ENCODE measurements around the gene PGBD5. TPM values are rescaled to one million over a fixed set of nuclear protein-coding genes. Genes with fewer than 3 reads are reported as not detected.

The PGBD5 gene
- total RNA-seq, 1 experiment from 2014 or later: 1.3 TPM

GRCh38 chr1:230385158-230385450 is 41.0 kb downstream of the PGBD5 start:
- Histone ChIP-seq H3K36me3 (no peaks in the 10 kb centered on the region), H3K27ac (no peak overlapping the region), H3K9me3 (replicated peaks) (no peaks in the 10 kb centered on the region), H3K4me3 (no peak overlapping the region), H3K27me3 (replicated peaks) (no peaks in the 10 kb centered on the region), H3K4me1 (replicated peaks) (no peaks in the 10 kb centered on the region)
- DNase-seq (ENCODE audit: low read depth in 1 of 2, low spot score in 2 of 2): no peak

GRCh38 chr1:230384380-230385157 is 41.6 kb downstream of the PGBD5 start:
- Histone ChIP-seq H3K4me1 (replicated peaks) (no peaks in the 10 kb centered on the region), H3K27ac (no peak overlapping the region), H3K36me3 (no peaks in the 10 kb centered on the region), H3K9me3 (replicated peaks) (0 out of 2 replicates have a peak, but pooled peaks cover 2% of the 10 kb centered on the region), H3K4me3 (no peak overlapping the region), H3K27me3 (replicated peaks) (no peaks in the 10 kb centered on the region)
- no peak for DNase-seq (ENCODE audit: low read depth in 1 of 2, low spot score in 2 of 2)

- no peaks in the 10 kb centered on the region for H3K27me3 ChIP-seq (replicated peaks)
- H3K27ac ChIP-seq: no peak overlapping the region
- H3K9me3 ChIP-seq (replicated peaks): 0 out of 2 replicates have a peak, but pooled peaks cover 2% of the 10 kb centered on the region
- no peak for DNase-seq (ENCODE audit: low read depth in 1 of 2, low spot score in 2 of 2)
- H3K4me1 ChIP-seq (replicated peaks): no peaks in the 10 kb centered on the region
- H3K4me3 ChIP-seq: no peak overlapping the region
- no peaks in the 10 kb centered on the region for H3K36me3 ChIP-seq
These were observed 42.7 kb downstream of the PGBD5 start for GRCh38 chr1:230383425-230383824.

- Histone ChIP-seq H3K27me3 (replicated peaks) (no peaks in the 10 kb centered on the region), H3K36me3 (no peaks in the 10 kb centered on the region), H3K9me3 (replicated peaks) (0 out of 2 replicates have a peak, but pooled peaks cover 2% of the 10 kb centered on the region), H3K27ac (no peak overlapping the region), H3K4me3 (no peak overlapping the region), H3K4me1 (replicated peaks) (no peaks in the 10 kb centered on the region)
- DNase-seq (ENCODE audit: low read depth in 1 of 2, low spot score in 2 of 2): no peak
These were observed 44.1 kb downstream of the PGBD5 start for GRCh38 chr1:230382001-230382491.

- H3K27me3 ChIP-seq (replicated peaks): no peaks in the 10 kb centered on the region
- H3K36me3 ChIP-seq: no peaks in the 10 kb centered on the region
- no peaks in the 10 kb centered on the region for H3K4me1 ChIP-seq (replicated peaks)
- H3K27ac ChIP-seq: no peak overlapping the region
- H3K4me3 ChIP-seq: no peak overlapping the region
- 0 out of 2 replicates have a peak, but pooled peaks cover 2% of the 10 kb centered on the region for H3K9me3 ChIP-seq (replicated peaks)
- DNase-seq (ENCODE audit: low read depth in 1 of 2, low spot score in 2 of 2): no peak
These were observed 44.5 kb downstream of the PGBD5 start for GRCh38 chr1:230381585-230381984.

- Histone ChIP-seq H3K9me3 (replicated peaks) (0 out of 2 replicates have a peak, but pooled peaks cover 2% of the 10 kb centered on the region), H3K36me3 (no peaks in the 10 kb centered on the region), H3K27ac (no peak overlapping the region), H3K4me1 (replicated peaks) (no peaks in the 10 kb centered on the region), H3K4me3 (no peak overlapping the region), H3K27me3 (replicated peaks) (no peaks in the 10 kb centered on the region)
- no peak for DNase-seq (ENCODE audit: low read depth in 1 of 2, low spot score in 2 of 2)
These were observed 45.1 kb downstream of the PGBD5 start for GRCh38 chr1:230381049-230381467.

- Histone ChIP-seq H3K4me3 (no peak overlapping the region), H3K27ac (no peak overlapping the region), H3K27me3 (replicated peaks) (no peaks in the 10 kb centered on the region), H3K36me3 (no peaks in the 10 kb centered on the region), H3K4me1 (replicated peaks) (no peaks in the 10 kb centered on the region), H3K9me3 (replicated peaks) (0 out of 2 replicates have a peak, but pooled peaks cover 2% of the 10 kb centered on the region)
- DNase-seq (ENCODE audit: low read depth in 1 of 2, low spot score in 2 of 2): no peak
These were observed 46.2 kb downstream of the PGBD5 start for GRCh38 chr1:230379928-230380327.

GRCh38 chr1:230379462-230379861 is 46.7 kb downstream of the PGBD5 start:
- Histone ChIP-seq H3K27ac (no peak overlapping the region), H3K9me3 (replicated peaks) (0 out of 2 replicates have a peak, but pooled peaks cover 2% of the 10 kb centered on the region), H3K4me3 (no peak overlapping the region), H3K27me3 (replicated peaks) (no peaks in the 10 kb centered on the region), H3K36me3 (no peaks in the 10 kb centered on the region), H3K4me1 (replicated peaks) (no peaks in the 10 kb centered on the region)
- no peak for DNase-seq (ENCODE audit: low read depth in 1 of 2, low spot score in 2 of 2)

- H3K4me3 ChIP-seq: no peak overlapping the region
- H3K36me3 ChIP-seq: no peaks in the 10 kb centered on the region
- 0 out of 2 replicates have a peak, but pooled peaks cover 2% of the 10 kb centered on the region for H3K9me3 ChIP-seq (replicated peaks)
- H3K27ac ChIP-seq: no peak overlapping the region
- H3K27me3 ChIP-seq (replicated peaks): no peaks in the 10 kb centered on the region
- no peaks in the 10 kb centered on the region for H3K4me1 ChIP-seq (replicated peaks)
- DNase-seq (ENCODE audit: low read depth in 1 of 2, low spot score in 2 of 2): no peak
These were observed 48.3 kb downstream of the PGBD5 start for GRCh38 chr1:230377851-230378250.

- H3K4me1 ChIP-seq (replicated peaks): no peaks in the 10 kb centered on the region
- H3K27me3 ChIP-seq (replicated peaks): no peaks in the 10 kb centered on the region
- 0 out of 2 replicates have a peak, but pooled peaks cover 2% of the 10 kb centered on the region for H3K9me3 ChIP-seq (replicated peaks)
- H3K4me3 ChIP-seq: no peak overlapping the region
- no peak for DNase-seq (ENCODE audit: low read depth in 1 of 2, low spot score in 2 of 2)
- H3K27ac ChIP-seq: no peak overlapping the region
- no peaks in the 10 kb centered on the region for H3K36me3 ChIP-seq
These were observed 48.8 kb downstream of the PGBD5 start for GRCh38 chr1:230377324-230377723.

GRCh38 chr1:230376296-230376695 is 49.8 kb downstream of the PGBD5 start:
- no peaks in the 10 kb centered on the region for H3K4me1 ChIP-seq (replicated peaks)
- H3K36me3 ChIP-seq: no peaks in the 10 kb centered on the region
- 0 out of 2 replicates have a peak, but pooled peaks cover 2% of the 10 kb centered on the region for H3K9me3 ChIP-seq (replicated peaks)
- no peaks in the 10 kb centered on the region for H3K27me3 ChIP-seq (replicated peaks)
- no peak overlapping the region for H3K27ac ChIP-seq
- no peak for DNase-seq (ENCODE audit: low read depth in 1 of 2, low spot score in 2 of 2)
- no peak overlapping the region for H3K4me3 ChIP-seq

GRCh38 chr1:230375780-230376179 is 50.4 kb downstream of the PGBD5 start:
- Histone ChIP-seq H3K27ac (no peak overlapping the region), H3K36me3 (no peaks in the 10 kb centered on the region), H3K27me3 (replicated peaks) (no peaks in the 10 kb centered on the region), H3K4me1 (replicated peaks) (no peaks in the 10 kb centered on the region), H3K9me3 (replicated peaks) (0 out of 2 replicates have a peak, but pooled peaks cover 2% of the 10 kb centered on the region), H3K4me3 (no peak overlapping the region)
- no peak for DNase-seq (ENCODE audit: low read depth in 1 of 2, low spot score in 2 of 2)

GRCh38 chr1:230375147-230375546 is 51.0 kb downstream of the PGBD5 start:
- no peak overlapping the region for H3K27ac ChIP-seq
- DNase-seq (ENCODE audit: low read depth in 1 of 2, low spot score in 2 of 2): no peak

GRCh38 chr1:230371923-230372703 is 54.0 kb downstream of the PGBD5 start:
- Histone ChIP-seq H3K9me3 (replicated peaks) (no peaks in the 10 kb centered on the region), H3K27ac (no peak overlapping the region), H3K4me3 (no peak overlapping the region), H3K27me3 (replicated peaks) (no peaks in the 10 kb centered on the region), H3K4me1 (replicated peaks) (no peaks in the 10 kb centered on the region), H3K36me3 (no peaks in the 10 kb centered on the region)
- DNase-seq (ENCODE audit: low read depth in 1 of 2, low spot score in 2 of 2): no peak

More at GRCh38 chr1:230375147-230375546, 51.0 kb downstream of the PGBD5 start:
- Histone ChIP-seq H3K9me3 (replicated peaks) (0 out of 2 replicates have a peak, but pooled peaks cover 2% of the 10 kb centered on the region), H3K4me3 (no peak overlapping the region), H3K4me1 (replicated peaks) (no peaks in the 10 kb centered on the region), H3K27me3 (replicated peaks) (no peaks in the 10 kb centered on the region), H3K36me3 (no peaks in the 10 kb centered on the region)

Measured in SJSA1 (cell line).